Activated CD4-positive, alpha-beta T cell treated with anti-CD3 and anti-CD28 coated beads for 1 hour (primary cell): Measurements from ENCODE around the gene SCFD2.
"Not testable (repeated sequence)": the region's sequence is repeated elsewhere in the genome, so short reads cannot be mapped to it uniquely, and the experiment has no call there.

Source experiments
- DNase-seq: peaks from one replicate; pipeline ENCODE4 v3.0.0-alpha.2; 2020

Gene SCFD2

GRCh38 chr4:53340145-53340544 is 25.7 kb downstream of the SCFD2 start:
- DNase-seq, result not testable (repeated sequence)

GRCh38 chr4:53334916-53335315 is 30.9 kb downstream of the SCFD2 start:
- not testable (repeated sequence) for DNase-seq

GRCh38 chr4:53326535-53326934 is 39.3 kb downstream of the SCFD2 start:
- DNase-seq, result no peak

DNA sequence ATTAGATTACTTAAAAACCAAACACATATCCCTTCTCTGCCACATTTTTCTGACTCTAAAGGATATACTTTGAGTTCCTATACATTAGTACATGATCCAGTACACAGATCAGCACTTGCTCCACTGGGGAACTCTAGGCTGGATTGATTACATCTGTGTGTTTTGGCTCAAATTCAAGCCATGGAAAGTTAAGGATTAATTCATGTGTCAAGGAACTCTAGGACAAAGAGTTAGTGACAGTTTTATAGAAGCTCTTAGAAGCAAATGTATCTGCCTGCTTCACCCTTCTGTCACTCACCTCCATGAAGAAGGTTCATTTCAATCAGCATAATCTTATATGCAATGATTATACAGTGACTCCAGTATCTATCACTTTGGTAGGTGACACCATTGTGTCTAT is 43.2 kb downstream of the SCFD2 start:
- no peak for DNase-seq

GRCh38 chr4:53321984-53322289 is 43.9 kb downstream of the SCFD2 start:
- DNase-seq, result no peak

- no peak for DNase-seq
Observed at GRCh38 chr4:53321151-53321983, 44.5 kb downstream of the SCFD2 start.

DNA sequence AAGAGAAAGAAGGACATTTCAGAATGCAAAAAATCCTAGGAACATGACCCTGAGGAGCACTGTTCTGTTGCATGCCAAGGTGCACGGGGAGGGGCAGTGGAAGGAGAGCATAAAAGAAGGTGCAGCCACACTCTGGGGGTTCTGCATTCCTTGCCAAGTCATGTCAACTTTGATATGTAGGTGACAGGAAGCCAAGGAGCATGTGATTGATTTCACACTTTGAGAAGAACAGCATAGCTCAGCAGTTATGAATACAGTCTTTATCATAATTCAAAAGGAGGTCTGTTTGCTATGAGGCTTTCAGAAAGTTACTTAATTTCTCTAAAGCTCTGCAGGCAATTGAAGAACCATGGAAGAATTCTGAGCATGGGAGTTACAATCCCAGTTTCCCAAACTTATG is 50.6 kb downstream of the SCFD2 start:
- DNase-seq, result no peak

- DNase-seq, result no peak
Observed at GRCh38 chr4:53314252-53314651, 51.6 kb downstream of the SCFD2 start.

GRCh38 chr4:53313510-53313909 is 52.4 kb downstream of the SCFD2 start:
- no peak for DNase-seq

DNA sequence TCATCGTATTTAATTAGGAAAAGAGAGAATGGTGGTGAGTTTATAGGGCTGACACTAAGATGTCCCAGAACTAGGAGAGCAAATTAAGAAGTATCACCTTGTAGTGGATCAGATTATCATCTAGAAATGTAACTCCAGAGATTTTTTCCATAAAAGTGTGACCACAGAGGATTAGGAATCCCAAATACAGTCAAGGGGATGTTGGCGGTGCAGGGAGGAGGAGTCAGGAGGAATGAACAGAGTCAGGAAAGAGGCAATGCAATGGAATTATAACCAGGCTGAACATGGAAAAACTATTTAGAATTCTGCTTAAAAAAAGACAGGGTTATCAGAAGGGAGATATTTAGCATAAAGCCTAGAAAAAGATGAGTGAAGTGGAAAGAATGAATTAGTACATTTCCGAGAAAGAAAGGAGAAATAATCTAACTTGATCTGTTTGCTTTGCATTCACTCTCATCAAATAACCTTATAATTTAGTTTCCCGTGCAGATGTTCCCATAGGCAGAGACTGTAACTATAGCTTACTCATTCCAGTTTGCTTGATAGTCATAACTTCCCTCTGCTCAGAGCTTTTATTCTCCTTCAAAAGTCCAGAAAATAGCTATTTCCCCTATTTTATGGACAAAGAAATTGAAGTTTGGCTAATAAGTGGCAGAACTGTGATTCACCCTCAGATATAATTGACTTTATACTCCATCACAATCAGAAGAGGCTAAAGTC is 56.4 kb downstream of the SCFD2 start:
- DNase-seq, result no peak

DNA sequence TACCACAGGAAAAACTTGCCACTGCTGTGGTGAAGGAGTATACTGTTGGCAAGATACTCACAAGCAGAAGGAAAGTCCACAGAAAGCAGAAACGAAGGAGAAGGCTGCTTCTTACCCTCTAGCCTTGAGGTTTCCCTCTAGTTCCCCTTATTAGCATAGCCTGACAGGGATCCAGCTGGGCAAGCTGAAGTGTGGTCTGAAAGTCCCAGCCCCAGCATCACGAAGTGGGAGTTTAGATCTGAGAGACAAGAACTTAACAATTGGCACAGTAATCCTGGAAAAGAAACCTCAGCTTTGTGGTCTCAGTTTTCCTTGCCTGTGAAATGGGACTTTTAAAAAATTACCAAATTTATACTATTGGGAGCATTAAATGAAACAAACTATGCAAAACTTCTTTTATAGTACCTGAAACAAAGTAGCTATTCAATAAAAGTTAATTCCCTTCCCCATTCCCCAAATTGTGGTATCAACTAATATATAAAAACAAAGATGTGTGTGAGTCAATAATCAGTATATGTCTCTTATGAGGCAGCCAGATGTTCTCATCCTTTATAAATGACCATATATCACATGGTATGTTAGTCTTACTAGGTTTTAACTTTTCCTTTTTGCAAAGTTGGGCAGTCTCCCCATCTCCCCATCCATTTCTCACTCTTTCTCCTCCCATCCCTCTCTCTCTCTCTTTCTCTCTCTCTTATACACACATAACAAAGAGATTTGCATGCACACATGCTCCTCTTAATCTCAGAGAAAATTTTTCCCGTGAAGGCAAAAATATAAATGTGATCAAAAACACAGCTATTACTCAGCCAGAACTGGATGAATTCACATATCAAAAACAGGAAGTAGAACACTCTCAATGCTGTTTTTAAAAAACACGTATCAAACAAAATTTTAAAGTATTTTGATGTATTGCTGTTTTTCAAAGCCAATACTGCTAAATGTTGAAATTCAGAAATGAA is 57.8 kb downstream of the SCFD2 start:
- DNase-seq, result no peak

DNA sequence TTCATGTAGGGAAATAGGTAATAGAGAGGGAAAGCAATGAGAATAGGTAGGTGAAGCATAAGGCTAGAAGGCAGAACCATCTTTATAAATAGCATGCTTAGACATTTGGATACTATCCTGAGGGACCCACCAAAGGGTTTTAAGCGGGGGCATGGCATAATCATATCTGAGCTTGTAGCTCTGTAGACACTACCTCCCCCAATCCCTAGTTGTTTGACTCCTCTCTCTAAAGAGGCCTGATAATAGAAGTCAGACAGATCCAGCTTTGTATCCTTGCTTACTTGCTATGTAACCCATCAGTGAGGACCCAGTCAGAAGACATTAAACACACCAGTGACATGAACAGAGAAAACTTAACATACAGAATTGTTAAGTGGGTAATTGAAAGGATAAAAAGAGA is 58.7 kb downstream of the SCFD2 start:
- no peak for DNase-seq

DNA sequence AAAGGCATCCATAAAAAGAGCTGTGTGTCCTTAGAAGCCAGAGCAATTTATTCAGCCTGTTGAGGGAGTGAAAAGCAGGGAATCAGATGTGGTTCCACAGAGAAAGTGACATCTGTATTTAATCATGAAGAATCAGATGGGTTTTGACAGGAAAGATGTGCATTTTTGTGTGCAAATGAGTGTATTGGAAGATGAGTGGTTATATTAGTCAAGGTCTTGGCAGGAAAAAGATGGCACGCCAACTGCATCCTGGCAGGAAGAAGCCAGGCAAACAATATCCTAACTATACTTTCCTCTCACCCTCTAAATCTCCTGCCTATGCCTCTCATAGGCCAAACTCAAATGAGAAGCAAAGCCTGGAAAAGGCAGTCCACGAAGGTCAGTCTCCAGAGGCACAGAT is 59.1 kb downstream of the SCFD2 start:
- no peak for DNase-seq

- not testable (repeated sequence) for DNase-seq
Observed at GRCh38 chr4:53292209-53292608, 73.7 kb downstream of the SCFD2 start.

DNA sequence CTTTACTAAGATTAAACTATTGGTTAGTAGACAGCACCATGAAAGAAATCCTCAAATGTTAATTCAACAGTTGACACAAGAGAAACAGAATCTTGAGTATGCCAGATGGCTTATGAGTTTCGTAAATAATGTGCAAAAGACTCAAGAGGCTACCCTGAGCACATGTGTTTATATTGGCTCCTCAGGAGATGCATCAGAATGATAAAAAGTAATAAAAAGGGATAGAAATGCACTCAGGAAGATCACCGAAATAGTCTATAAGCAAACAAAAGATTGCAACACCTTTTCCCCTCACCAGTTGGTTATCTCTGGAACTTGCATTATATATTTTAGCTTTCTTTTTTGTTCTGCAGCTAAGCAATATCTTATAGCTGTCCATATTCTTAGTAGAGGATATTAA is 84.4 kb downstream of the SCFD2 start:
- DNase-seq, result no peak

GRCh38 chr4:53280846-53281245 is 85.0 kb downstream of the SCFD2 start:
- DNase-seq, result no peak

DNA sequence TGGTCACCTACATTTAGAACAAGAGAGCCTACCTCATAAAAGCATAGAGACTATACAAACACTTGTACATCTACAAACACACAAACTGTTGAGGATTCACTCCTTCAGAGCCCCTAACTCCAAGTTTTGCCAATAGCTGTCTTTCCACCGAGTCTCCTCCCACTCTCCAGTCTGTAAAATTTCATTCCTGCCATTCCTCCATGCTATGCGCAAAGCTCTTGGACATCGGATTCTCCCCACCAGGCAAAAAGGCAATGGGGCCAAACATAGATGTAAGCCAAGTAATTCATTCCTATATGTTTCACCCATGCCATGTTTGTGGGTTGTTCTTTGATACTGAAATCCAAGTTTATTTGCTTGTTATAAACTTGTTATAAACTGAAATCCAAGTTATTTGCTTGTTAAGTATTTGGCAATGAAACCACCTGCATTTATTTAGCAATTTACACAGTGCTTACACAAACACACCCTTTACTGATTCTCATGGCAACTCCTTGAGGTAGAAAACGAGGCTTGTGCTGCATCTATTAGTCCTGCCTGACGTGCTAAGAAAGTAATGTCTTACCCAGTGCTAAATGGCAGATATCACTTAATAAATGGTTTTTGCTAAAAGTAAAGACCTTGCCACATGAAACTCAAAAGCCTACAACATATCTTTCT is 91.1 kb downstream of the SCFD2 start:
- DNase-seq, result no peak

DNA sequence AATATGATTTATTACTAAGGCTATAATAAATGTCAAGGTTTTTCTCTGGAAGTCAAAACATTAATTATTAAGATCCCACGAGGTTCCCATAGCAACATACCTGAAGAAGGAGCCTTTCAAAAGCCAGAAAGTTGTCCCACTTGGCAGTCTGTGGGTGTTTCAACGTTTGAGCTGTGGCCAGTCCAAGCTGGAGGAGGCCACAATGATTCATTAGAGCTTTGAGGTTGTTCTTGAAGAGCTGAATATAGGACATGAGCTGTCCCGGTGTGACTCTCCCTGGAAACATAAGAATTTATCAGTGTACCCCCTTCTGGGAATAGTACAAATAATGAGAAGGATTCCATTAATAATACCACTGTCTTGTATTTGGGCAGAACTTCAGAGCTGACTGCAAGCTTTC is 92.1 kb downstream of the SCFD2 start:
- no peak for DNase-seq

- DNase-seq, result no peak
Observed at GRCh38 chr4:53267026-53267425, 98.8 kb downstream of the SCFD2 start.

GRCh38 chr4:53255986-53256385 is 109.9 kb downstream of the SCFD2 start:
- DNase-seq, result not testable (repeated sequence)

- DNase-seq, result no peak
Observed at GRCh38 chr4:53240573-53240972, 125.3 kb downstream of the SCFD2 start.

GRCh38 chr4:53238352-53238751 is 127.5 kb downstream of the SCFD2 start:
- DNase-seq, result not testable (repeated sequence)

DNA sequence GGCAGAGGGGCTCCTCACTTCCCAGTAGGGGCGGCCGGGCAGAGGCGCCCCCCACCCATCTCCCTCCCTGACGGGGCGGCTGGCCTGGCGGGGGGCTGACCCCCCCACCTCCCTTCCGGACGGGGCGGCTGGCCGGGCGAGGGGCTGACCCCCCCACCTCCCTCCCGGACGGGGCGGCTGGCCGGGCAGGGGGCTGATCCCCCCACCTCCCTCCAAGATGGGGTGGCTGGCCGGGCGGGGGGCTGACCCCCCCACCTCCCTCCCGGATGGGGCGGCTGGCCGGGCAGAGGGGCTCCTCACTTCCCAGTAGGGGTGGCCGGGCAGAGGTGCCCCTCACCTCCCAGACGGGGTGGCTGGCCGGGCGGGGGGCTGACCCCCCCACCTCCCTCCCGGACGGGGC is 128.1 kb downstream of the SCFD2 start:
- DNase-seq, result not testable (repeated sequence)
